Measurements from ENCODE around the gene STYK1. TPM values are rescaled to one million over a fixed set of nuclear protein-coding genes. Genes with fewer than 3 reads are reported as not detected.
A peak's percentile ranks its signal among the peaks of the same experiment; 100 is the strongest.

The STYK1 gene
- total and polyA plus RNA-seq, 2 donors (not counting 1 experiment from before 2014, with no cell fraction given), result 0.41 TPM; not detected in 1

- Histone ChIP-seq H3K36me3 (ENCODE audit: control insufficient read depth, insufficient read depth, low read length) (no peaks in the 10 kb centered on the region), H3K9ac (ENCODE audit: insufficient read depth, low read length) (no peak overlapping the region), H3K27ac (ENCODE audit: insufficient read depth, low read length) (no peak overlapping the region), H3K4me2 (ENCODE audit: extremely low read depth, insufficient read depth, low read length) (no peak overlapping the region), H2AFZ (ENCODE audit: low read length) (no peak overlapping the region), H3K27me3 (ENCODE audit: control insufficient read depth, insufficient read depth, low read length) (no peaks in the 10 kb centered on the region), H3K79me2 (ENCODE audit: control insufficient read depth, insufficient read depth, low read length) (no peaks in the 10 kb centered on the region), H4K20me1 (ENCODE audit: control insufficient read depth, extremely low read depth, insufficient read depth, low read length) (no peaks in the 10 kb centered on the region), H3K4me3 (replicated peaks in 1 of 4; ENCODE audit: control extremely low read depth in 1 of 4, insufficient read depth in 1 of 4, low read depth in 3 of 4, low read length in 4 of 4) (no peak overlapping the region), H3K4me1 (ENCODE audit: control insufficient read depth, extremely low read depth, insufficient read depth, low read length) (no peaks in the 10 kb centered on the region), H3K9me3 (ENCODE audit: control insufficient read depth, insufficient read depth, low read depth, low read length) (no peaks in the 10 kb centered on the region)
- TF ChIP-seq CTCF (conservative IDR thresholded peaks at IDR 0.05 in 1 of 2, IDR thresholded peaks at IDR 0.05 in 1 of 2; ENCODE audit: low read depth in 1 of 2, low read length in 2 of 2), result no peak
- TF ChIP-seq EZH2 (IDR thresholded peaks at IDR 0.05; ENCODE audit: low read length, missing control alignments), result no peak
- DNase-seq (ENCODE audit: low read depth in 2 of 2), result peak; percentile 11 to 56
Observed at GRCh38 chr12:10641735-10642500, 31.9 kb downstream of the STYK1 start.

- TF ChIP-seq EZH2 (IDR thresholded peaks at IDR 0.05; ENCODE audit: low read length, missing control alignments), result no peak
- no peak for TF ChIP-seq CTCF (conservative IDR thresholded peaks at IDR 0.05 in 1 of 2, IDR thresholded peaks at IDR 0.05 in 1 of 2; ENCODE audit: low read depth in 1 of 2, low read length in 2 of 2)
- Histone ChIP-seq H3K9me3 (ENCODE audit: control insufficient read depth, insufficient read depth, low read depth, low read length) (no peaks in the 10 kb centered on the region), H3K27me3 (ENCODE audit: control insufficient read depth, insufficient read depth, low read length) (no peaks in the 10 kb centered on the region), H3K4me2 (ENCODE audit: extremely low read depth, insufficient read depth, low read length) (no peak overlapping the region), H3K27ac (ENCODE audit: insufficient read depth, low read length) (no peak overlapping the region), H4K20me1 (ENCODE audit: control insufficient read depth, extremely low read depth, insufficient read depth, low read length) (no peaks in the 10 kb centered on the region), H2AFZ (ENCODE audit: low read length) (no peak overlapping the region), H3K4me1 (ENCODE audit: control insufficient read depth, extremely low read depth, insufficient read depth, low read length) (no peaks in the 10 kb centered on the region), H3K9ac (ENCODE audit: insufficient read depth, low read length) (no peak overlapping the region), H3K79me2 (ENCODE audit: control insufficient read depth, insufficient read depth, low read length) (no peaks in the 10 kb centered on the region), H3K36me3 (ENCODE audit: control insufficient read depth, insufficient read depth, low read length) (no peaks in the 10 kb centered on the region), H3K4me3 (replicated peaks in 1 of 4; ENCODE audit: control extremely low read depth in 1 of 4, insufficient read depth in 1 of 4, low read depth in 3 of 4, low read length in 4 of 4) (no peak overlapping the region)
- no peak for DNase-seq (ENCODE audit: low read depth in 2 of 2)
Observed at GRCh38 chr12:10638728-10639127, 35.1 kb downstream of the STYK1 start.

- H3K27ac ChIP-seq (ENCODE audit: insufficient read depth, low read length), result no peak overlapping the region
- no peak for DNase-seq (ENCODE audit: low read depth in 2 of 2)
- H3K9ac ChIP-seq (ENCODE audit: insufficient read depth, low read length), result no peak overlapping the region
- H3K36me3 ChIP-seq (ENCODE audit: control insufficient read depth, insufficient read depth, low read length), result no peaks in the 10 kb centered on the region
- H2AFZ ChIP-seq (ENCODE audit: low read length), result no peak overlapping the region
- no peaks in the 10 kb centered on the region for H3K4me1 ChIP-seq (ENCODE audit: control insufficient read depth, extremely low read depth, insufficient read depth, low read length)
- no peaks in the 10 kb centered on the region for H3K79me2 ChIP-seq (ENCODE audit: control insufficient read depth, insufficient read depth, low read length)
- no peak for TF ChIP-seq EZH2 (IDR thresholded peaks at IDR 0.05; ENCODE audit: low read length, missing control alignments)
- no peak for TF ChIP-seq CTCF (conservative IDR thresholded peaks at IDR 0.05 in 1 of 2, IDR thresholded peaks at IDR 0.05 in 1 of 2; ENCODE audit: low read depth in 1 of 2, low read length in 2 of 2)
- no peak overlapping the region for H3K4me3 ChIP-seq (replicated peaks in 1 of 4; ENCODE audit: control extremely low read depth in 1 of 4, insufficient read depth in 1 of 4, low read depth in 3 of 4, low read length in 4 of 4)
- no peaks in the 10 kb centered on the region for H4K20me1 ChIP-seq (ENCODE audit: control insufficient read depth, extremely low read depth, insufficient read depth, low read length)
- no peaks in the 10 kb centered on the region for H3K9me3 ChIP-seq (ENCODE audit: control insufficient read depth, insufficient read depth, low read depth, low read length)
- no peak overlapping the region for H3K4me2 ChIP-seq (ENCODE audit: extremely low read depth, insufficient read depth, low read length)
- no peaks in the 10 kb centered on the region for H3K27me3 ChIP-seq (ENCODE audit: control insufficient read depth, insufficient read depth, low read length)
Observed at GRCh38 chr12:10636611-10637010, 37.2 kb downstream of the STYK1 start.

All from fibroblast of lung (primary cell).